ENCODE measurements around the gene SHROOM2. TPM values are rescaled to one million over a fixed set of nuclear protein-coding genes. Genes with fewer than 3 reads are reported as not detected.
"Not testable (repeated sequence)": the region's sequence is repeated elsewhere in the genome, so short reads cannot be mapped to it uniquely, and the experiment has no call there.

Gene SHROOM2
- polyA plus RNA-seq, 12 donors, result 1.4 to 6.7 (median 1.8) TPM; not detected in 1

DNA sequence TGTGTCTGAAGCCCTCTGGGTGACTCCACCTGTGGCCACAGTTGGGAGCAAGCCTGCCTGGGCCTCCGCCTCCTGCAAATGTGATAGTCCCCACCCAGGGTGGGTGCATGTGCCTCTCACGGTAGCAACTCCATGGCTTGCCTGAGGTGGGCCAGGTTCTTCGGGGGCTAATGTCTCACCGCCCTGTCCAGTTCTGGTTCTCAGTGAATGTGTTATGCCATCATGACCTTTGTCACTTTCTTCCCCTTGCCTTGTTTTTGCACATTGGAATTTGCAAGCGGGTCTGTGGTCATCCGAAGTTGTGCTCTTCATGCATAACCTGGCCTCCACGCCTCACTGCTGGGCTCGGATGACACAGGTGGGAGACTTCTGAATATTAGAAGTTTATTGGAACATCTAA, 39.7 kb downstream of the SHROOM2 start:
- no peak for DNase-seq

- no peak for DNase-seq
Measured at GRCh38 chrX:9829308-9830267, 43.4 kb downstream of the SHROOM2 start.

- DNase-seq, result no peak
Measured at GRCh38 chrX:9832811-9833210, 46.6 kb downstream of the SHROOM2 start.

- DNase-seq, result no peak
Measured at GRCh38 chrX:9835585-9836210, 49.5 kb downstream of the SHROOM2 start.

- no peak for DNase-seq
Measured at GRCh38 chrX:9842541-9842940, 56.3 kb downstream of the SHROOM2 start.

GRCh38 chrX:9844936-9845577, 58.8 kb downstream of the SHROOM2 start:
- DNase-seq, result no peak

GRCh38 chrX:9845578-9845952, 59.3 kb downstream of the SHROOM2 start:
- DNase-seq, result no peak

DNA sequence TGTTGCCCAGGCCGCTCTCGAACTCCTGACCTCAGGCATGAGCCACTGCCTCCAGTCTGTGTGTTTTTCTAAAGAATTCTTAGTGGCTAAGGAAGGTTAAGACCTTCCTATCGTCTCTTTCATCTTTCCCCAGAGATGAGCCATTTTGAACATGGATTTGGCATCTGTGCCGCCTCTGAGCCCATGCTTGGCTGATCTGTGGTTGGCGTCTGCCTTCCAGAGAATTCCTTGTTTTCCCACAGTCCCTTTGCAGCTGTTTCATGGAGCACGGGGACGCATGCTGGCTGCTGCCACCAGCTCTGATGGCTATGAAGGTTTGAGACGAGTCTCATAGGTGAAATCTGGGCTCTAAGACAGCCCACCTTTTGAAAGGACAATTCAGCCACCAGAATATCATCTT, 60.4 kb downstream of the SHROOM2 start:
- DNase-seq, result no peak

DNA sequence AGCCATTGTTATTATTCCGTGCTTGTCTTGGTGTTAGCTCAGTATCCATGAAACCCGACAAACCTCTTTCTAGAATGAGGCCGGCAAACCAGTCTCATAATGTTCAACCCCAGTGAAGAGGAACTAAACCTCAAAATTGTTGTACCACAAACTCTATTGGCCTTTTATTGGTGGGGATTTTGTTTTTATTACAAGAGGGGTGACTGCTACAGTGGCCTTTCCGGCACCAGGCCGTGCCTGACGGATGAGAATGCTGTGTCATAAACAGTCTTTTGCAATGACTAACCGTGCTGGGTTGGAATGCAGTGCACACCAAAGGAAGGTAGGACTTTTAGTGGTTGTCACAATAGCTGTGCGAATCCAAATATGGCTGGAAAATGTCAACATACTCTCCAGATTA, 60.8 kb downstream of the SHROOM2 start:
- no peak for DNase-seq

DNA sequence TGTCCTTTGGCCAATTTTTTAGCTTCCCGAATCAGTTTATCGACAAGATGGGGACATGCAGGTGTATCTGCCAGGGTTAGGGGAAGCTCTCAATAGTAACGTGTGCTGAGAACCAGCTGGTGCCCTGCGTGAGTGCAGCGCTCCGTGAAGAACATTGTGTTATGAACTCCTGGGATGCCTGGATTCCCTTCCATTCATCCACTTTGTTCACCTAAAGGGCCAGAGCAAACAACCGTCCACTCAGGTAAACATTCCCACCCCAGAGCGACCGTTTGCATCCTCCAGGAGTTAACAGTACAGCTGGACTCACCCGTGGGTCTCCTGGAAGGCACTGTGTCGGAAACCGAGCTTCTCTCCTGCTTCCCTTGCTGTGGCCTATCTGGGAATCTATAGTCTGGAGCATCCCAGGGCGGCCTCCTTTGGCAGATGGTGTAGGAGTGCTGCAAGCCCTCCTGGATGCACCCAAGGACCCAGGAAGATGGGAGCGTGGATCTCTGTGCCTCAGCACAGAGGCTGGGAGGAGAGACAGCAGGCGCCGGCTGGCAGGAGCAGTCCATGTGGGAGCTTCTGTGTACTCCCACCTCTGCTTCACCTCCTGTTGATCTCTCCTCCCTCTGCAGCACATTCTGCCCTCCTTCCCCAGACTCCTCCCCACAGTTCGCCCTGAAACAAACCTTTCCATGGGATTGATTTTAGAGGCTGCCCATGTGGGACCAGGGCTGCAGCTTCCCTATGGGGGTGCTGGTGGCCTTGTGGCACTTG, 62.7 kb downstream of the SHROOM2 start:
- no peak for DNase-seq

DNA sequence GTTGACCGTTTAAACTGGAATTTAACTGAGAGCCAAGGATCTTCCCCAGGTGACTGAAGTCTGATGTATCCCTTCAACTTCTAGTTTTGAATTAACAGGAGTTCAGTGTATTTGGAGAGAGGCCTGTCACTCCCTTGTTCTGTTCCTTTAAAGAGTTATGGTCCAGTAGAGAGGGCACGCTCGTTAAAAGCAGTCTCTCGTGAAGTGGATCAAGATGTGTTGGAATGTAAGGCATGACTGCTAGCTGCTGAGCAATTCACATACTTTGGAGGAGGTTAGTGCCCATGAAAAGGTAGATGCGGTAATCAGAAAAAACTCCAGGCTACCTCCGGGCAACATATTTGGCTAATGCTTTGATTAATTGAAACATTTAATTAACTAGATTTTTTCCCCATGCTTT, 65.7 kb downstream of the SHROOM2 start:
- no peak for DNase-seq

DNA sequence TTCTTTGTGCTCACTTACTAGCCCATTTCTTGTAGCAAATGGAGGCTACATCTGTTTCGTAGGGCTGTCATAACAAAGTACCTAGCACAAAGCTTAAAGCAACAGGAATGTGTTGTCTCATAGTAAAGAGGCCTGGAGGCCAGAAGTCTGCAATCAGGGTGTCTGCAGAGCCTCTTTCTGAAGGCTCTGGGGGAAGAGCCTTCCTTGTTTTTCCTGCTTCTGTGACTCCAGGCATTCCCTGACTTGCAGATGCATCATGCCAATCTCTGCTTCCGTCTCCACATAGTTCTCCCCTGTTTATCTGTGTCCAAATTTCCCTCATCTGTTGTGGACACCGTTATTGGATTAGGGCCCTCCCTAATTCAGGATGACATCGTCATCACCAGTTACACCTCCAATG, 67.1 kb downstream of the SHROOM2 start:
- DNase-seq, result no peak

DNA sequence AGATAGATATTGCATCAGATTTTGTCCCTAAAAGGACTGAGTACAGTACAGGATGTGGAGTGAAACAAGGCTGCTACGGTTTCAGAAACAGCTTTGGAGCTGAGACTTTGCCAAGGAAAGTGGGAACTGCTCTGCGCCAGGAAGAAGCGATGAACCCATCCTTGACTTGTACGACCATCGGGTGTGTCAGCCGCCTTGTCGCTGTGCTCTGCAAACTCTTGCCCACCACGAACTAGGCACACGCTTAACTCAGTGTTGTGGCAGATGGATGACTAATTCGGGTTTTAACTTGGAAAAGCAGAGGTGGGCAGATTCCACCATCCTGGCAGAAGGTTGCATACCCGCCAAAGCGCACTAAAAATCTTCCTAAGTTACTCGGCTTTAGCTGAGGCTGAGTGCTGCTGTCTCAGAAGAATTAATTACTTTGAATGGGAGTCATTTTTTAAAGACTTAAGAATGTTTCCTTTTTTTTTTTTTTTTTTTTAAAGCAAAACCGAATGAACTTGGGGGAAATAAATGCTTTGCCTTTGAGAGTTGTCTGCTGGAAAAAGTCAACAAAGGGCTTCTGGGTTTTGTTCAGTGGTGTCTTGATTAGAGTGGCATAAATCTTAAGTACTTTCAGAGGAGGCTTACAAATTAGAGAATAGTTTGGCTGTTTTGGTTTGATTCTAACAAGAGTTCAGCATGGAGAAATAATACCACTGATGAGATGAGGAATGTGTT, 69.5 kb downstream of the SHROOM2 start:
- DNase-seq, result no peak

GRCh38 chrX:9856588-9856987, 70.4 kb downstream of the SHROOM2 start:
- no peak for DNase-seq

DNA sequence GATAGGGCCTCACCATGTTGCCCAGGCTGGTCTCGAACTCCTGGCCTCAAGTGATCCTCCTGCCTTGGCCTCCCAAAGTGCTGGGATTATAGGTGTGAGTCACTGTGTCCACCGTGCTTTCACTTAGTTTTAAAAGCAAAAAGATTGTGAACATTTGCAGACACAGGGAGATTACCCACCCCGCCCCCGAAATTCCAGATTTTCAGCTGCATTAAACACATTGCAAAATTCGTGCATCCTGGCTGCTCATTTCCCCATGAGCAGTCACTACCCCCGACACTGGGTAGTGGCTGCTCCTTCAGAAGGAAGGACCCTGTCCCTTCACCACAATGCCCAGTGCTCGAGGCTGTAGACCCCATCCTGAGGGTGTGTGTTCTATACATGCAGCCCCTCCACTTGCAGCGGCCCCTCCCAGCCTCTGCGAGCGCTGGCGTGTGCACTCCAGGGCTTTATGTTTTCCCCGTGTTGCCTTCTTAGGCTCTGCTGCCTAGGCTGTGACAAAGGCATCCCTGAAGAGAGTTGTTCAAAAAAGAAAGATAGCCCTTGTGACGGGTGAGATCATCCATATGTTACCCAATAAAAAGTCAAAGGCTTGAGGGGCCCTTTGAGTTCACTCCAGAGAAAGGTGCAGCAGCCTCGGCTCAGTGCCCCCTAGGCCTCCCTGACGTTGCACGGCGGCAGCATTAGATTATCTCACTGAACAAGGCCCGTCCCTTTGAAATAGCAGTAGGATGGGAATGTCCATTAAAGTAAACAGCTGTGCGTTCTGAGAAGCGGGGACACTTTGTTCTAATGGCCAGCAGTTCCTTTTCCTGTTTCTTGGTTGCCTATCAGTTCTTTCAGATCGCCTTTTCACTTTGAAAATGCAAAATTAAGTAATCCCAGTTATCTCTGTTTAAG, 71.6 kb downstream of the SHROOM2 start:
- DNase-seq, result no peak

- DNase-seq, result not testable (repeated sequence)
Measured at GRCh38 chrX:9858684-9859083, 72.5 kb downstream of the SHROOM2 start.

- no peak for DNase-seq
Measured at GRCh38 chrX:9859711-9860555, 73.7 kb downstream of the SHROOM2 start.

- no peak for DNase-seq
Measured at GRCh38 chrX:9860826-9861225, 74.6 kb downstream of the SHROOM2 start.

DNA sequence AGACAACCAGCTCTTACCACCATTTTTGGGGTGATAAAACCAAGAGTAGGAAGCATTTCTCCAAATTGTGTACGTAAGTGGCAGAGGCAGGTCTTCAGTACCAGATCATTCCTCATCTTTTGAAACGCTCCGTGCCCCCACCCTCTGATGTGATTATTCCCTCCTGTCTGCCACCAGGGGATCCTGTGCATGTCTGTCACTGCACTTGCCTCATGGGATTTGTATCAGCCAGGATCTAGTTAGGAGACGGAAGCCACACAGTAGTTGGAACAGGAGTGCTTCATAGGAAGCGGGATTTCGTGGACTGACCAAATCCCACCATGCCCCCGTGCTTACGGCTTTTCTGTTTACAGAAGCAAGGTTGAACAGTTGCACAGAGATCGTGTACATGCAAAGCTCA, 75.5 kb downstream of the SHROOM2 start:
- no peak for DNase-seq
